GM12878 (cell line): ENCODE data around the gene USP11. TPM values are rescaled to one million over a fixed set of nuclear protein-coding genes. Genes with fewer than 3 reads are reported as not detected.

ENCODE experiments used
- ATAC-seq: fragments of 200-7000 bp; cut with Tn5 transposase; 3 replicates; pipeline ENCODE4 v1.9.1; 2020; ENCODE audit warnings: mild to moderate bottlenecking, moderate library complexity
- BruUV-seq: library from RNA; stranded (reverse); fragments of 400-500 nt; replicated peaks from 2 replicates; lab custom pipeline; 2021; lab: Mats Ljungman, UMichigan
- CTCF ChIA-PET: fragments of 300-600 bp; sonication (Branson Sonifier 250); formaldehyde crosslinking; extraction: SDS; loops from one replicate; lab custom pipeline; 2021; ENCODE audit warnings: inconsistent platforms; lab: Yijun Ruan, JAX
- POLR2A ChIA-PET: fragments of 350-600 bp; formaldehyde crosslinking; extraction: SDS; loops from one replicate; lab custom pipeline; 2021; ENCODE audit warnings: inconsistent platforms; lab: Charles Lee
- RAD21 ChIA-PET: fragments of 300-600 bp; sonication (Branson Sonifier 250); formaldehyde crosslinking; loops from one replicate; lab custom pipeline; 2023; ENCODE audit warnings: antibody characterized with exemption; ENCODE audit not compliant: unreplicated experiment; lab: Charles Lee
- SMC1A ChIA-PET: fragments of 300-600 bp; sonication (Branson Sonifier 250); formaldehyde crosslinking; loops from one replicate; lab custom pipeline; 2023; ENCODE audit not compliant: unreplicated experiment, uncharacterized antibody; lab: Charles Lee
- DNase-seq: peaks from one replicate; pipeline ENCODE4 v3.0.0-alpha.2; 2011; ENCODE audit warnings: low read depth, low spot score
- FAIRE-seq: peaks from 3 replicates; lab custom pipeline; 2011; peaks lifted over from hg19 to GRCh38; lab: Jason Lieb, UNC
- H2AFZ ChIP-seq: 2 replicates; pipeline ENCODE4 v1.6.0; 2011; ENCODE audit warnings: low read depth, low read length, control low read depth; ENCODE audit not compliant: control insufficient read depth
- H3K27ac ChIP-seq: 2 replicates; pipeline ENCODE4 v1.5.1; 2011; ENCODE audit warnings: control low read depth; ENCODE audit not compliant: control insufficient read depth, insufficient read depth
- H3K27me3 ChIP-seq, 2 experiments: replicated peaks in 1 of 2; 2 replicates each; pipeline versions ENCODE4 v1.6.0 to v1.6.1; 2011; ENCODE audit warnings: low read length in 1 of 2; ENCODE audit not compliant: control insufficient read depth in 2 of 2, insufficient read depth in 2 of 2
- H3K36me3 ChIP-seq, 2 experiments: 2 replicates each; pipeline ENCODE4 v1.5.1; 2011; ENCODE audit warnings: low read length in 1 of 2; ENCODE audit not compliant: control insufficient read depth in 2 of 2, insufficient read depth in 2 of 2
- H3K4me1 ChIP-seq: 2 replicates; pipeline ENCODE4 v1.6.1; 2011; ENCODE audit warnings: mild to moderate bottlenecking, low read length, moderate library complexity, mixed read lengths; ENCODE audit not compliant: control insufficient read depth, insufficient read depth
- H3K4me2 ChIP-seq: 2 replicates; pipeline ENCODE4 v1.6.0; 2011; ENCODE audit warnings: control low read depth; ENCODE audit not compliant: control insufficient read depth, insufficient read depth
- H3K4me3 ChIP-seq: fragments of 200-600 bp; sonication (generic); 2 replicates; pipeline ENCODE4 v1.5.1; 2016
- H3K79me2 ChIP-seq: 2 replicates; pipeline ENCODE4 v1.6.0; 2011; ENCODE audit warnings: low read length; ENCODE audit not compliant: control insufficient read depth, insufficient read depth
- H3K9ac ChIP-seq: 2 replicates; pipeline ENCODE4 v1.8.0; 2011; ENCODE audit warnings: low read length, control low read depth, mixed read lengths; ENCODE audit not compliant: control insufficient read depth, insufficient read depth
- H3K9me3 ChIP-seq: replicated peaks from 3 replicates; pipeline ENCODE4 v1.5.1; 2011; ENCODE audit warnings: mild to moderate bottlenecking, low read length; ENCODE audit not compliant: control insufficient read depth, insufficient read depth
- H4K20me1 ChIP-seq: 2 replicates; pipeline ENCODE4 v1.6.0; 2011; ENCODE audit not compliant: control insufficient read depth, insufficient read depth
- CBFB ChIP-seq: IDR thresholded peaks from 2 replicates; pipeline ENCODE4 v1.6.1; 2016; ENCODE audit warnings: antibody characterized with exemption, low read depth
- HDAC2 ChIP-seq: fragments of 200-600 bp; sonication (generic); IDR thresholded peaks from 2 replicates; pipeline ENCODE4 v1.6.1; 2017
- IKZF1 ChIP-seq: fragments of 450-650 bp; conservative IDR thresholded peaks from 2 replicates; pipeline ENCODE4 v1.6.1; 2017; ENCODE audit warnings: antibody characterized with exemption, mild to moderate bottlenecking
- MEF2A ChIP-seq: IDR thresholded peaks from 2 replicates; pipeline ENCODE4 v1.6.1; 2011; ENCODE audit warnings: low read depth, mild to moderate bottlenecking, low read length, moderate library complexity; ENCODE audit not compliant: insufficient read depth
- NKRF ChIP-seq: fragments of 450-650 bp; conservative IDR thresholded peaks from 2 replicates; pipeline ENCODE4 v1.6.1; 2017; ENCODE audit warnings: mild to moderate bottlenecking, moderate library complexity
- RCOR1 ChIP-seq: conservative IDR thresholded peaks from 2 replicates; pipeline ENCODE4 v1.6.1; 2012; ENCODE audit warnings: low read depth, low read length, improper control_type of control experiment
- RELB ChIP-seq: fragments of 450-650 bp; IDR thresholded peaks from 2 replicates; pipeline ENCODE4 v1.6.1; 2017; ENCODE audit warnings: low read depth, mild to moderate bottlenecking, moderate library complexity
- SIN3A ChIP-seq: IDR thresholded peaks from 2 replicates; pipeline ENCODE4 v1.6.1; 2012; ENCODE audit warnings: low read depth, low read length, improper control_type of control experiment
- TAF1 ChIP-seq: IDR thresholded peaks from 2 replicates; pipeline ENCODE4 v1.6.1; 2011; ENCODE audit warnings: mild to moderate bottlenecking, low read depth, low read length, borderline replicate concordance
- TCF3 ChIP-seq: IDR thresholded peaks from 2 replicates; pipeline ENCODE4 v1.6.1; 2012; ENCODE audit warnings: low read depth, mild to moderate bottlenecking, low read length, borderline replicate concordance; ENCODE audit not compliant: insufficient read depth
- WGBS: methylation state at CpG from one replicate; pipeline ENCODE4 v1.1.6; 2016; ENCODE audit warnings: low lambda C conversion rate; ENCODE audit not compliant: insufficient replicate concordance, insufficient coverage; ENCODE audit errors: missing lambda C conversion rate; 5-methylcytosine and 5-hydroxymethylcytosine counted together
- in situ Hi-C: fragments of 300-500 bp; cut with MboI; formaldehyde crosslinking; loops from 9 replicates; pipeline ENCODE4 v1.14.3; 2018; ENCODE audit warnings: mixed read lengths
- intact Hi-C: fragments of 100-400 bp; cut with micrococcal nuclease; formaldehyde crosslinking; loops from one replicate; pipeline ENCODE4 v1.14.2; 2022; ENCODE audit not compliant: unreplicated experiment
- polyA plus RNA-seq, 11 experiments: library from polyadenylated mRNA; depleted of rRNA in 4 of 11; unstranded in 6 of 11; stranded (reverse) in 5 of 11; fragments of >200 nt; fragmentation: Nextera tagmentation in 4 of 11; fragmentation: Illumina TruSeq in 1 of 11; extraction: Ambion mirVana in 4 of 11; extraction: Trizol in 1 of 11; gene quantifications; 1 replicate in 1 of 11; 2 replicates in 10 of 11; pipeline versions ENCODE4 v1.2.1 to v1.2.3, GENCODE V29; 2011 to 2016; ENCODE audit warnings: inconsistent platforms in 2 of 11, missing spikeins in 2 of 11, low read depth in 1 of 11
- total RNA-seq, 4 experiments: library from RNA; depleted of rRNA in 3 of 4; stranded (reverse); fragments of >200 nt in 3 of 4; fragmentation: Illumina TruSeq in 1 of 4; extraction: Trizol in 1 of 4; gene quantifications; 2 replicates each; pipeline versions ENCODE4 v1.2.1 to v1.2.3, GENCODE V29; 2013 to 2021

The USP11 gene
- total and polyA plus RNA-seq, 10 of the 15 experiments (the other 5 are each of a cell fraction or from before 2014, with no cell fraction given): 3.3 to 44.0 (median 20.9) TPM

GRCh38 chrX:47184486-47184885 lies 48.3 kb upstream of the USP11 start:
- no peak overlapping the region for H3K4me2 ChIP-seq
- no peaks in the 10 kb centered on the region; a peak in 1 of 4 replicates for H3K27me3 ChIP-seq
- no peak overlapping the region for H3K27ac ChIP-seq
- FAIRE-seq (no peak), DNase-seq (no peak), ATAC-seq (no peak)
- H4K20me1 ChIP-seq: no peaks in the 10 kb centered on the region
- no peaks in the 10 kb centered on the region for H3K4me1 ChIP-seq
- 48% methylated on average over 4 of the region's 4 CpGs for WGBS
- TF ChIP-seq CBFB (no peak), TCF3 (no peak), RCOR1 (no peak), SIN3A (no peak), RELB (no peak), MEF2A (no peak), NKRF (no peak), HDAC2 (no peak), TAF1 (no peak), IKZF1 (no peak)
- RAD21 ChIA-PET: no interaction called here
- BruUV-seq: no TSS peak
- H3K36me3 ChIP-seq: peaks cover 0 to 11% of the 10 kb centered on the region in 2 experiments; a peak in 3 of 4 replicates
- SMC1A ChIA-PET: interaction anchor here (0.6 kb wide), 1 partner anchor 38 kb away, joined by 3 read pairs; no protein-coding TSS in a partner anchor
- in situ Hi-C loops: no loop called here
- H3K79me2 ChIP-seq: no peaks in the 10 kb centered on the region
- H2AFZ ChIP-seq: no peak overlapping the region
- POLR2A ChIA-PET: no interaction called here
- H3K9ac ChIP-seq: no peak overlapping the region
- no peaks in the 10 kb centered on the region for H3K9me3 ChIP-seq
- H3K4me3 ChIP-seq: no peak overlapping the region
- CTCF ChIA-PET: no interaction called here
- intact Hi-C loops: no loop called here
